Hematopoietic multipotent progenitor cell treated with erythropoietin and hydrocortisone succinate and interleukin-3 and kit ligand, for 6 days (in vitro differentiated cells): ENCODE measurements around the gene TEX13D.
A peak's percentile ranks its signal among the peaks of the same experiment; 100 is the strongest.

Source experiments
- DNase-seq: peaks from one replicate; pipeline ENCODE4 v3.0.0-alpha.2; 2015

The TEX13D gene

DNA sequence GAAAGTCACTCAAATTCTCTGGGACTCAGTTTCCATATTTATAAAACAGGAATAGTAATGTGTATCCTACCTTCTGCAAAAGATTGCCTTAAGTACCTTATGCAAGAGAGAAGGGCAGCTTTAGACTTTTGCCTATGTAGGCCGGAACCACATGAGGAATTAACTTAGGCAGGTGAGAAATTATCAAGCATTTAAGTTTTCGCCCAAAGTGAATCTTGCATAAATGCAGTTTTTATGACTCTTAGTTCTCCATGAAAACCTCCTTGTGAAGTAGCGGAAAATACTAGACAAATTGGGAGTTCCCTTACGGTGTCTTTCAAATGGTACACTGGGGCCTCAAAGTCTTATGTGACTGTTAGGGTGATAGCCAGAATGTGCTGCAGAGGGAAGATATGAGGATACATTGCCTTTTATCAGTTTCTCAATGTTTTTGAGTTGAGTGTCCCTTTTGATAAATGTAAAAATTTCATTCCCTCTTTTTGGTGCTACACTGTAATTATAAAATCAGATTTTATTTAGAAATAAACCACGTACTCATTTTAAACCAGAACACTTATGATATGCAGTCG lies 16.5 kb downstream of the TEX13D start:
- DNase-seq = peak; percentile 67

DNA sequence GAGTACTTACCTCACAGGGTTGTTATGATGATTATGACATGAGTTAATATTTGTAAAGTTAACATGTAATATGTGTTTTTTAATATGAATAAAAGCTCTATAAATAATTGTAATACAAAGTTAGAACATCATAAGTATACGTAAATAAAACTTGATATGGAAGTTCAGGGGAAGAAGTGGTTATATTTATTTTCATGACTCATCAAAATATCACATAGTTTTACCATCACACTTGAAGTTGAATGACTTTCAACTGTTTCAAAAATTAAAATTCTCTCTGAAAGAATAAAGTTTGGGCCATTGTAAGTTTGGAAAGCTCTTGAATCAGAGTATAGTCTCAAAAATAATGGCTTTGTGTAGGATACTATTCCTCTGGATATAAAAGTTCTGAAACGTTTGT lies 22.2 kb downstream of the TEX13D start:
- DNase-seq = no peak

DNA sequence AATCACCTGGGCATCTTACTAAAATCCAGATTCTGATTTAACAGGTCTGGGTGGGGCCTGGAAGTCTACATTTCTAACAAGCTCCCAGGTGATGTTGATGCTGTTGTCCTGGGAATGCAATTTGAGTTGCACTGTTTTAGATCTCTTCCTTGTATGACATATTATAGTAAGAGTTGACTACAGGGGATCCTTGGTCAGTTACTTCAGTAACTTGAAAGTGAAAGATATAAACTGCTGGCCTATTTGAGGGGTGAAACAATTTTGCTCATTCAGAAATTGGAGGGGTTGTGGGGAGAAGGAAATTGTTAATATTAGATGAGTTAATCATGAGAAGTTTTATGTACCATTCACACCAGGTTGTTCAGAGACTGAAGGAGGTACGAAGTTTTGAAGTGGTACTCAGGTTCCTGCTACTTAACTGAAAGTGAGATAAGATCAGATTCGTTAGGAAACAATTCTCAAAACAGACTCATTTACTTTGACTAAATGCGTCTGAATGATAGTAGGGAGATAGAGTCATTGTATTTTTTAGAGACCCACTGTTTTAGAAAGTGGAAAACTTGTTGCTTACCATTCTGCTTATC lies 26.4 kb downstream of the TEX13D start:
- no peak for DNase-seq

DNA sequence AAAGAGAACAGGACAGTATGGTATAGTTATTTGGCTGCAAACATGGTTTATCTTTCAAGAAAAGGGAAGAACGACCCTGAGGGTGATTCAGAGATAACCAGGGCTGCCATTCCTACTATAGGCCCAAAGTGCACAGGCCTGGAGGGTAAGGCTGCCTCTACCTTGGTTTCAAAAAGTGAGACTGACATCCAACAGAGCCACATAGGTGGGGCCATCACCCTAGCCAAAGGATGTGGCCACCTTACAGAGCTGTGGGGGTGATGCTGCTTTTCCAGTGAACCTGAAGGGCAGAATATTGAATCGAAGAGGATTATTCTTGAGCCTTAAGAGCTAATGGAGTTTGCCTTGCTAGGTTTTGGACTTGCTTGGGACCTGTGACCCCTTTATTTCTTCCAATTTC lies 29.6 kb downstream of the TEX13D start:
- no peak for DNase-seq

DNA sequence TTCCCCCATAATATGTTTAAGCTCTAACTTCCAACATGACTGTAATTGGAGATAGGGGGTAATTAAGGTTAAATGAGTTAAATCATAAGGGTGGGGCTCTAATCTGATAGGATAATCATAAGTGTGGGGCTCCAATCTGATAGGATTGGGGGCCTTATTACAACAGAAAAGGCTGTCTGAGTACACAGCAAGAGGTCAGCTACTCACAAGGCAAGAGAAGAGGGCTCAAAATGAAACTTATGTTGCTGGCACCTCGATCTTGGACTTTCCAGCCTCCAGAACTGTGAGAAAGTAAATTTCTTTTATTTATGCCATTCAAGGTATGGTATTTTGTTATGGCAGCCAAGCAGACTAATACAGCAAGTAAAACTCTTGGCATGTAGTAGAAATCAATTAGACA lies 30.3 kb downstream of the TEX13D start:
- DNase-seq = no peak

DNA sequence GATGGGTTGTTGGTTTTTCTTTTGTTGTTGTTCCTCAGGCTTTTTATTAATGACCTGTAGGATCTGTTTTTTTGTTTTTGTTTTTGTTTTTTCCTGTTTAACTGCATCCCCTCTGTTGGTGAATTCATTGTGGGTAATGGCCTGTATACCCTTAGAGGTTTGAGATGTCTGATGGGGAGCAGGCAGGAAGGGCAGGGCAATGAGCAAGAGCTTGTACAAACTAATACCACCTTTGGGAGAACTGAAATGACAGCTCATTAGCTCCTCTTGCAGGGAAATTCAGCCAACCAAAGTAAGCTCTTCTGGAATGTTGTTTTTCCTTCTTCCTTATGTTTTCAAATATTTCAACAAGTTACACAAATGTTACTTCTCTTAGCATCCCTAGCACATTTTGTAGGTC lies 37.3 kb downstream of the TEX13D start:
- no peak for DNase-seq

DNA sequence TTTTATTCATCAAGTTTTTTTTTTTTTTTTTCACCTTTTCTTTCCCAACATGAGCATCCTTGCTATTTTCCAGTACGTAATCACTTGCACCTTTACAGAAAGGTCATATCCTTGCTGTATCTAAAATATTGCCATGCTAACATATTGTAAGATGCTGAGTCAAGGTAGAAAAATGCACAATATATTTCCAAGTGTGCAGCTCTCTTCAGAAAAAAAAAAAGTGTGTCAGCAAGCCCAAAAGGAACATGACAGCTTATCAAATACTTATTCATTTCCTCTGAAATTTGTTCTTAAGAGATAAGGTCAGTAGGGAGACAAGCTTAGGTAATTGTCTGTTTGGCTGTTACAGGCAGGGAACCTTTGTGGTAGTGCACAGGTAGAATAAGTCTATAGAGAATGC lies 40.9 kb downstream of the TEX13D start:
- peak; percentile 16 for DNase-seq

DNA sequence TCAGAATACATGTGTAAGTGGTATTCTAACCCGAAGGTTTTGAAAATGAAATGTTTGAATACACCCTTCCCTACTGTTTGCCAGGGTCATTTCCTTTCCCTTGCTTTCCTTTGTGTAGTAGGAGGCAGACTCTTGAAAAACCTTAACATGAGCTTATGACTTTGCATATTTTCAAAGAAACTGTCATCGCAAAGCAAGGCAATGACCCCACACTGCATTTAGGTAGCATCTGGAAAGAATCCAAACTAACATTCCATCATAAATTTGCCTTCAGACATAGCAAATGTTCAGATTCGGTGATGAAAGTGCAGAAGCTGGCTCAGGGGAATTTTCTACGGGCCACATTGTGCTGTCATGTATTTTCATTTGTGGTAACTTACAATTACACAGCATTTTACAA lies 46.2 kb downstream of the TEX13D start:
- DNase-seq = peak; percentile 14

DNA sequence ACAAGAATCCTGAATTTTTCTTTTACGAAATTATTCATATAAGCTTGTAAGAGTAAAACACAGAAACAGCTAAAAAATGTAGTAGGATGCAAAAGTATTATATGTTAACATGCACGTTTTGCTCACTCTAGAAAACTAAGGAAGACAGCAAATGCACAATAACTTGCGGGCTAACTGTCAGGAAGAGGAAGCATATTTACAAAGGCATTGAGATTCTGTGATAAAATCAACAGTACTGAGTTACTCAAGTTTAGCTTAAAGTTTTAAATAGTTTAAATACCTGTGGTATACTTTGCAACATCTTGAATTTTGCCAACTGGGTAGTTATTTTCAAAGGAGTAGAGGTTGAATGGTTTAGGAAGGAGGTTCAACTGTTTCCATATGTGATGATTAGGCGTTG lies 50.9 kb downstream of the TEX13D start:
- DNase-seq = peak; percentile 36

DNA sequence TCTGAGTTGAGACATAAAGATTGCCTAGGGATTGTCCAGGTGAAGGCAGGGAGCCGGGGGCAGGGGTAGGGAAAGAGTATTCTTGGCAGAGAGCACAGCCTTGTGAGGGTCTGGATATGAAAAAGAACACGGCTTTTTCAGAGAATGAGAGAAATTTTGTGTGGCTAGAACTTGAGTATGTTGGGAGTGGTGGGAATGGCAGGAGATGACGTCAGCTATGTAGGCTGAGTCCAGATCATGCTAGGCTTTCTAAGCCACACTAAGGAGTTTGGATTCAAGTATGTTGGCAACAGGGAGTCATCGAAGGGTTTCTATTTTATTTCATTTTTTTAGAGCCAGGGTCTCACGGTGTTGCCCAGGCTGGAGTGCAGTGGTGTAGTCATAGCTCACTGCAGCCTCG lies 53.9 kb downstream of the TEX13D start:
- no peak for DNase-seq
